Natural killer cell (primary cell): ENCODE data around the gene ORMDL3. TPM values are rescaled to one million over a fixed set of nuclear protein-coding genes. Genes with fewer than 3 reads are reported as not detected.

Experiments used
- ATAC-seq, 3 donors: fragments of 150-1000 bp in 2 of 3; fragments of 200-7000 bp in 1 of 3; cut with Tn5 transposase; 1 replicate in 1 of 3; 2 replicates in 2 of 3; pipeline ENCODE4 v1.10.0; 2021; ENCODE audit warnings: mild to moderate bottlenecking in 2 of 3, moderate library complexity in 2 of 3
- DNase-seq, 2 donors: peaks; one replicate each; pipeline versions ENCODE4 v3.0.0 to v3.0.0-alpha.2; 2013 to 2021; ENCODE audit warnings: mixed read lengths in 1 of 2
- H3K27ac ChIP-seq: one replicate; pipeline ENCODE4 v1.5.1; 2013; ENCODE audit warnings: mild to moderate bottlenecking, low read length
- H3K27me3 ChIP-seq: one replicate; pipeline ENCODE4 v1.6.1; 2013; ENCODE audit warnings: low read length; ENCODE audit not compliant: control insufficient read depth, insufficient read depth
- H3K36me3 ChIP-seq: one replicate; pipeline ENCODE4 v1.6.1; 2013; ENCODE audit warnings: low read length; ENCODE audit not compliant: control insufficient read depth, insufficient read depth
- H3K4me1 ChIP-seq: one replicate; pipeline ENCODE4 v1.6.1; 2013; ENCODE audit warnings: low read length; ENCODE audit not compliant: control insufficient read depth, insufficient read depth
- H3K4me3 ChIP-seq: one replicate; pipeline ENCODE4 v1.5.1; 2013; ENCODE audit warnings: low read length
- H3K9me3 ChIP-seq: one replicate; pipeline ENCODE4 v1.6.1; 2013; ENCODE audit warnings: low read length; ENCODE audit not compliant: control insufficient read depth, insufficient read depth
- H3K27ac Mint-ChIP-seq, 2 donors: one replicate each; pipeline ENCODE4 v1.8.0; 2022; ENCODE audit warnings: mild to moderate bottlenecking in 2 of 2, mixed read lengths in 2 of 2, moderate library complexity in 1 of 2
- H3K27me3 Mint-ChIP-seq, 2 donors: one replicate each; pipeline ENCODE4 v1.8.0; 2022; ENCODE audit warnings: low read depth in 2 of 2, mixed read lengths in 2 of 2
- H3K36me3 Mint-ChIP-seq: one replicate; pipeline ENCODE4 v1.8.0; 2022; ENCODE audit warnings: mixed read lengths
- H3K4me1 Mint-ChIP-seq, 2 donors: one replicate each; pipeline ENCODE4 v1.8.0; 2022; ENCODE audit warnings: mixed read lengths in 2 of 2
- H3K4me3 Mint-ChIP-seq: one replicate; pipeline ENCODE4 v1.8.0; 2022; ENCODE audit warnings: mild to moderate bottlenecking, moderate library complexity, mixed read lengths
- H3K9me3 Mint-ChIP-seq, 2 donors: one replicate each; pipeline ENCODE4 v1.8.0; 2022; ENCODE audit warnings: mixed read lengths in 2 of 2
- CTCF ChIP-seq: fragments of 200-600 bp; IDR thresholded peaks from one replicate; pipeline ENCODE4 v1.8.0; 2022; ENCODE audit warnings: antibody characterized with exemption
- WGBS: methylation state at CpG from one replicate; pipeline ENCODE4 v1.1.7; 2013; ENCODE audit warnings: missing lambda C conversion rate; ENCODE audit not compliant: insufficient coverage; 5-methylcytosine and 5-hydroxymethylcytosine counted together
- intact Hi-C: fragments of 100-400 bp; cut with micrococcal nuclease; formaldehyde crosslinking; loops from one replicate; pipeline ENCODE4 v1.14.2; 2022
- total RNA-seq, 4 donors: library from RNA; stranded (reverse); fragments of 120-200 nt in 1 of 4; gene quantifications; one replicate each; pipeline versions ENCODE4 v1.2.3 to v1.2.4, GENCODE V29; 2013 to 2022

ORMDL3 gene
- total RNA-seq, 3 donors from 2014 or later (not counting 1 experiment from before 2014, with no cell fraction given) = 61.6 to 121 (median 77.2) TPM

- Mint-ChIP-seq H3K27me3 (peaks cover 31 to 37% of the 10 kb centered on the region in 2 donors), H3K36me3 (no peaks in the 10 kb centered on the region), H3K4me1 (peaks cover 0 to 10% of the 10 kb centered on the region in 2 donors), H3K4me3 (no peak overlapping the region), H3K27ac (no peak overlapping the region), H3K9me3 (no peaks in the 10 kb centered on the region)
- intact Hi-C loops = no loop called here
- ATAC-seq (no peak), DNase-seq (no peak)
- no peak for TF ChIP-seq CTCF
- H3K36me3 ChIP-seq = no peaks in the 10 kb centered on the region
- no peaks in the 10 kb centered on the region for H3K9me3 ChIP-seq
- no peaks in the 10 kb centered on the region for H3K27me3 ChIP-seq
- WGBS = 92% methylated on average over 6 of the region's 6 CpGs
- no peak overlapping the region for H3K4me3 ChIP-seq
- H3K4me1 ChIP-seq = peaks cover 30% of the 10 kb centered on the region
- H3K27ac ChIP-seq = no peak overlapping the region
Observed at GRCh38 chr17:39969375-39969774, 42.0 kb upstream of the ORMDL3 start.

GRCh38 chr17:39968761-39969160 is 41.4 kb upstream of the ORMDL3 start:
- H3K4me3 ChIP-seq = no peak overlapping the region
- H3K27ac ChIP-seq = no peak overlapping the region
- Mint-ChIP-seq H3K27ac (no peak overlapping the region), H3K9me3 (no peaks in the 10 kb centered on the region), H3K4me1 (peaks cover 0 to 15% of the 10 kb centered on the region in 2 donors), H3K4me3 (no peak overlapping the region), H3K27me3 (peaks cover 28 to 37% of the 10 kb centered on the region in 2 donors), H3K36me3 (no peaks in the 10 kb centered on the region)
- TF ChIP-seq CTCF = no peak
- no peak for ATAC-seq
- peaks cover 33% of the 10 kb centered on the region for H3K4me1 ChIP-seq
- no peaks in the 10 kb centered on the region for H3K36me3 ChIP-seq
- DNase-seq = no peak
- H3K27me3 ChIP-seq = no peaks in the 10 kb centered on the region
- intact Hi-C loops = no loop called here
- H3K9me3 ChIP-seq = no peaks in the 10 kb centered on the region
- WGBS = 82% methylated on average over 2 of the region's 2 CpGs

GRCh38 chr17:39966771-39967170 is 39.4 kb upstream of the ORMDL3 start:
- TF ChIP-seq CTCF = no peak
- H3K4me3 Mint-ChIP-seq = peak overlapping the region; percentile 7
- no peak for DNase-seq

More at GRCh38 chr17:39966771-39967170, 39.4 kb upstream of the ORMDL3 start:
- Histone ChIP-seq H3K4me1 (peaks cover 46% of the 10 kb centered on the region), H3K9me3 (no peaks in the 10 kb centered on the region), H3K27ac (peak overlapping the region; percentile 29), H3K36me3 (no peaks in the 10 kb centered on the region), H3K4me3 (no peak overlapping the region), H3K27me3 (no peaks in the 10 kb centered on the region)
- Mint-ChIP-seq H3K36me3 (no peaks in the 10 kb centered on the region), H3K9me3 (no peaks in the 10 kb centered on the region), H3K4me1 (peaks cover 0 to 19% of the 10 kb centered on the region in 2 donors), H3K27ac (peak overlapping the region; percentile 49 to 83), H3K27me3 (peaks cover 26 to 30% of the 10 kb centered on the region in 2 donors)
- ATAC-seq = peak in 2 of 3 donors; percentile 49 to 55
- 89% methylated on average over 6 of the region's 6 CpGs for WGBS
- intact Hi-C loops = no loop called here
